Measurements from ENCODE around the gene INPP5D. TPM values are rescaled to one million over a fixed set of nuclear protein-coding genes. Genes with fewer than 3 reads are reported as not detected.

INPP5D gene
- total and polyA plus RNA-seq, 2 of the 13 experiments (the other 11 are each of a cell fraction or from before 2014, with no cell fraction given), result 16.7 to 18.0 TPM

- Histone ChIP-seq H3K4me3 (replicated peaks in 1 of 3; ENCODE audit: insufficient read depth in 1 of 3, low read depth in 2 of 3, low read length in 3 of 3) (no peak overlapping the region), H3K79me2 (ENCODE audit: insufficient read depth, low read length) (no peaks in the 10 kb centered on the region), H3K27ac (ENCODE audit: extremely low read length, insufficient read depth, low read length) (no peak overlapping the region), H3K4me1 (ENCODE audit: insufficient read depth, low read length) (peaks cover 17% of the 10 kb centered on the region), H3K36me3 (replicated peaks in 1 of 2; ENCODE audit: control insufficient read depth in 1 of 2, insufficient read depth in 2 of 2, low read length in 2 of 2) (no peaks in the 10 kb centered on the region), H3K27me3 (ENCODE audit: control insufficient read depth in 1 of 2, insufficient read depth in 2 of 2, low read length in 2 of 2) (peaks cover 2 to 5% of the 10 kb centered on the region in 2 experiments; a peak in 1 of 5 replicates), H3K4me2 (ENCODE audit: low read depth, low read length) (peak overlapping the region; percentile 33; the same call in 1 of the 2 replicates), H4K20me1 (ENCODE audit: insufficient read depth, low read length) (no peaks in the 10 kb centered on the region), H2AFZ (ENCODE audit: low read length) (no peak overlapping the region), H3K9me3 (ENCODE audit: low read length) (no peaks in the 10 kb centered on the region), H3K9ac (ENCODE audit: insufficient read depth, low read depth, low read length) (no peak overlapping the region)
- BruUV-seq (replicated peaks), result no TSS peak
- TF ChIP-seq CEBPB (IDR thresholded peaks at IDR 0.05; ENCODE audit: borderline replicate concordance, low read depth, low read length), result peak; percentile 61; the same call in 1 of the 2 replicates
- no peak for TF ChIP-seq ZNF572 (CRISPR knock-in tag; IDR thresholded peaks at IDR 0.05)
- no peak for DNase-seq (ENCODE audit: low spot score)
- intact Hi-C loops (cut with micrococcal nuclease; ENCODE audit: unreplicated experiment), result no loop called here
- no peak for FAIRE-seq
- ChIA-PET POLR2A (no interaction called here), CTCF (ENCODE audit: low intra/inter-chr PET ratio, low total read pairs) (interaction anchor here (0.7 kb wide), 1 partner anchor 162 kb away, joined by 4 read pairs; no protein-coding TSS in a partner anchor)
- in situ Hi-C loops (cut with HindIII; ENCODE audit: extremely low pct_ligation_motif_present, low pct_unique_long_range_greater_than_20kb), result no loop called here
- WGBS (ENCODE audit: low lambda C conversion rate), result 19% methylated on average over 6 of the region's 6 CpGs
- peak; percentile 71 for ATAC-seq
Measured at GRCh38 chr2:233213975-233214374, 153.8 kb downstream of the INPP5D start.

GRCh38 chr2:233217892-233218377, 157.8 kb downstream of the INPP5D start:
- H2AFZ ChIP-seq (ENCODE audit: low read length), result no peak overlapping the region
- no peaks in the 10 kb centered on the region for H3K36me3 ChIP-seq (replicated peaks in 1 of 2; ENCODE audit: control insufficient read depth in 1 of 2, insufficient read depth in 2 of 2, low read length in 2 of 2)
- H4K20me1 ChIP-seq (ENCODE audit: insufficient read depth, low read length), result no peaks in the 10 kb centered on the region
- H3K4me1 ChIP-seq (ENCODE audit: insufficient read depth, low read length), result peaks cover 15% of the 10 kb centered on the region
- WGBS (ENCODE audit: low lambda C conversion rate), result 46% methylated on average over 8 of the region's 8 CpGs
- H3K27me3 ChIP-seq (ENCODE audit: control insufficient read depth in 1 of 2, insufficient read depth in 2 of 2, low read length in 2 of 2), result peaks cover 2 to 5% of the 10 kb centered on the region in 2 experiments; a peak in 1 of 5 replicates
- TF ChIP-seq YY1 (IDR thresholded peaks at IDR 0.05; ENCODE audit: insufficient read depth, insufficient replicate concordance, low read depth, low read length) (peak; percentile 62), ZNF557 (CRISPR knock-in tag; IDR thresholded peaks at IDR 0.05) (no peak), GPBP1L1 (CRISPR knock-in tag; IDR thresholded peaks at IDR 0.05) (no peak)
- ATAC-seq (no peak), FAIRE-seq (no peak), DNase-seq (ENCODE audit: low spot score) (no peak)
- ChIA-PET CTCF (ENCODE audit: low intra/inter-chr PET ratio, low total read pairs) (no interaction called here), POLR2A (no interaction called here)
- in situ Hi-C loops (cut with HindIII; ENCODE audit: extremely low pct_ligation_motif_present, low pct_unique_long_range_greater_than_20kb) (no loop called here), intact Hi-C loops (cut with micrococcal nuclease; ENCODE audit: unreplicated experiment) (no loop called here)
- no peak overlapping the region for H3K27ac ChIP-seq (ENCODE audit: extremely low read length, insufficient read depth, low read length)
- no peaks in the 10 kb centered on the region for H3K9me3 ChIP-seq (ENCODE audit: low read length)
- no peak overlapping the region for H3K4me2 ChIP-seq (ENCODE audit: low read depth, low read length)
- H3K9ac ChIP-seq (ENCODE audit: insufficient read depth, low read depth, low read length), result no peak overlapping the region
- no peak overlapping the region for H3K4me3 ChIP-seq (replicated peaks in 1 of 3; ENCODE audit: insufficient read depth in 1 of 3, low read depth in 2 of 3, low read length in 3 of 3)
- no TSS peak for BruUV-seq (replicated peaks)
- no peaks in the 10 kb centered on the region for H3K79me2 ChIP-seq (ENCODE audit: insufficient read depth, low read length)
